Upper lobe of left lung (tissue), 4 donors: ENCODE measurements around the gene NSUN7.

Experiments used
- CTCF ChIP-seq, 6 experiments: fragments of 450-650 bp in 4 of 6; fragments of 200-600 bp in 2 of 6; sonication (generic) in 2 of 6; IDR thresholded peaks; one replicate each; pipeline ENCODE4 v1.5.1; 2016 to 2019; ENCODE audit warnings: antibody characterized with exemption in 6 of 6
- EP300 ChIP-seq, 4 donors: sonication (generic); formaldehyde crosslinking; IDR thresholded peaks; one replicate each; pipeline ENCODE4 v1.5.1; 2017; ENCODE audit warnings: antibody characterized with exemption in 4 of 4, control low read depth in 2 of 4
- POLR2A ChIP-seq, 4 donors: fragments of 450-650 bp; IDR thresholded peaks; one replicate each; pipeline ENCODE4 v1.5.1; 2016 to 2017; ENCODE audit warnings: antibody characterized with exemption in 4 of 4, mild to moderate bottlenecking in 2 of 4
- POLR2AphosphoS5 ChIP-seq, 2 donors: sonication (generic); formaldehyde crosslinking; IDR thresholded peaks; one replicate each; pipeline ENCODE4 v1.5.1; 2017; ENCODE audit warnings: antibody characterized with exemption in 2 of 2

GRCh38 chr4:40840255-40840984 lies 90.7 kb downstream of the NSUN7 start:
- no peak for TF ChIP-seq POLR2A (IDR thresholded peaks at IDR 0.05)
- no peak for TF ChIP-seq CTCF (IDR thresholded peaks at IDR 0.05)
- no peak for TF ChIP-seq POLR2AphosphoS5 (IDR thresholded peaks at IDR 0.05)
- no peak for TF ChIP-seq EP300 (IDR thresholded peaks at IDR 0.05)
